HG03139 (cell line): ENCODE measurements around the gene MCTP2.

Experiments
- ATAC-seq: cut with Tn5 transposase; IDR thresholded peaks from one replicate; pipeline ENCODE4 v1.9.1; 2021; ENCODE audit not compliant: unreplicated experiment

MCTP2 gene, protein sequence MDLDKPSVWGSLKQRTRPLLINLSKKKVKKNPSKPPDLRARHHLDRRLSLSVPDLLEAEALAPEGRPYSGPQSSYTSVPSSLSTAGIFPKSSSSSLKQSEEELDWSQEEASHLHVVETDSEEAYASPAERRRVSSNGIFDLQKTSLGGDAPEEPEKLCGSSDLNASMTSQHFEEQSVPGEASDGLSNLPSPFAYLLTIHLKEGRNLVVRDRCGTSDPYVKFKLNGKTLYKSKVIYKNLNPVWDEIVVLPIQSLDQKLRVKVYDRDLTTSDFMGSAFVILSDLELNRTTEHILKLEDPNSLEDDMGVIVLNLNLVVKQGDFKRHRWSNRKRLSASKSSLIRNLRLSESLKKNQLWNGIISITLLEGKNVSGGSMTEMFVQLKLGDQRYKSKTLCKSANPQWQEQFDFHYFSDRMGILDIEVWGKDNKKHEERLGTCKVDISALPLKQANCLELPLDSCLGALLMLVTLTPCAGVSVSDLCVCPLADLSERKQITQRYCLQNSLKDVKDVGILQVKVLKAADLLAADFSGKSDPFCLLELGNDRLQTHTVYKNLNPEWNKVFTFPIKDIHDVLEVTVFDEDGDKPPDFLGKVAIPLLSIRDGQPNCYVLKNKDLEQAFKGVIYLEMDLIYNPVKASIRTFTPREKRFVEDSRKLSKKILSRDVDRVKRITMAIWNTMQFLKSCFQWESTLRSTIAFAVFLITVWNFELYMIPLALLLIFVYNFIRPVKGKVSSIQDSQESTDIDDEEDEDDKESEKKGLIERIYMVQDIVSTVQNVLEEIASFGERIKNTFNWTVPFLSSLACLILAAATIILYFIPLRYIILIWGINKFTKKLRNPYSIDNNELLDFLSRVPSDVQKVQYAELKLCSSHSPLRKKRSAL

DNA sequence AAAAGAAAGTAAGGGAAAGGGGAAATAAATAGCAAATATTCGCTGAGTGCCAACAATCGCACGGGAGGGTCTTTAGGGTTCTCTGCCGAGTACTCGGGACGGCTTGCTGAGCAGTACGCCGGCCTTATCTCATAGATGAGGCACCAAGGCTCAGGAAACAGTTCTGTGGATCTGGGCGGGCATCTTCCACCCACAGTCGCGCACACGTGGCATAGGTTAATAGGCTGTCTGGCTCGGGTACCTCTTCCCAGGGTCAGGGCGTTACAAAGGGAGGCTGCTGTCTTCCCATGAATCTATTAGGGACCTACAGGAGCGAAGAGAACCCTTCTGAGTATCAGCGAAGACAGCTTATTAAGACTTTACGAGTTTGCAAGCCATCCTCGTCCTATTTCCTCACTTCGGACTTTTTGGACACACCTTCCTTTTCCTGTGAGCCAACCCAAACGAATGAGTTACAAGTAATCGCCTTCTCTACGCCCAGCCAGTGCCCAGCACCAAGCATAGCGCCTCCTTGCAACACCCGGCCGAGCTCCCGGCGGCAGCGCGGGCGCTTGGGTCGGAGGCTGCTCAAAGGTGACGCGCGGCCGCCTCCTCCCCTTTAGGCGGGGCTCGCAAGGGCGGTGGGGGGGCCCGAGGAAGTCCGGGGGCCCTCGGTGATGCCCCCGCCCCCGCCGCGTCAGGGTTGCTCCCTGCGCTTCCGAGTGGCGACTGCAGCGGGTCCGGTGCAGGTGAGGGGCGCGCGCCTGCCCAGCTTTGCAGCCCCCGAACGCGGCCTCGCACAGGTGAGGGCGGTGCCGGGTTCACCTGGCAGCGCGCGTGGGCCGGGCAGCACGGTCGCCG, at the start of gene MCTP2:
Gene MCTP2, plus strand, starts transcription at position 679 of the 840 bp plus-strand sequence. CDS start 66,705 bp downstream, outside the sequence.
- peak; percentile 60 for ATAC-seq

DNA sequence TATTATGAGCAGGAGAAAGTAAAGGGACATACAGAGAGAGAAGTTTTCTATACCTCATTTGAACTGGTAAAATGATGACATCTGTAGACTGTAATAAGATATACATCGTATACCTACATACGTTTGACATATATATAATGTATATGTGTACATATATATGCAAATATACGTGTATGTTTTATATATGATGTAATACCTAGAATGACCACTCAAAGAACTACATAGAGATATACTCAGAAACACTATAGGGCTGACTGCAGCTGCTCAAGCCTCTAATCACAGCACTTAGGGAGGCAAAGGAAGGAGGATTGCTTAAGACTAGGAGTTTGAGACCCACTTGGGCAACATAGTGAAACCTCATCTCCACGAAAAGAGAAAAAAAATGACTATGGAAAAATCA, 48.5 kb upstream of the MCTP2 start:
- no peak for ATAC-seq

DNA sequence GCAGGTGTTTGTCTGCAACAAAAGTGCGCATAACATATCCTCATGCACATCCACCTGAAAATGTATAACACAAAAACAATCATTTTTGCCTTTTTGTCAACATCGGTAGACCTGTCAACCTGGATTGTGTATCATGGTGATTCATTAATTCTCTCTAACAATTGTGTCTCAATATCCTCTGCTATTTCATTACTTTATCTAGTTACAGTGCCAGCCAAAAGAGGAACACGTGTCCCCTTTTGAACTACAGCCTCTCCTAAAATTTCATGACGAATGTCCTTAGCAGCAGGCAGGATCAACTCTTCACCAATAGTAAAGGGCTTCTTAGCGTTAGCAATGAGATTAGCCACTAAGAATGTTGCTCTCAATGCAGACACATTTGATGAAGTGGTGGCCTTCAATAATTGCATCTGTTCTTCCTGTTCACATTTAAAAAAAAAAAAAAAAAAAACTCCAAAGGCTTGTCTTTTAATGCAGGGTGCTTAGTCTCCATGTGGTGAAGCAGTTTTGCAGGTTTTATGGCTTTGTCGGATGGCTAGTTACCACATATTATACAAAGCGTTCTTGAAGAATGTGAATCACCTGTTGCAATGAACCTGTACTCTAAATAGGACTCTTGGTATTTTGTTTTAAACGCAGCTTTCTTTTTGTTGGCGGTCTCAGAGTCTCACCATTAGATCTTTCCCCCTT, 45.7 kb upstream of the MCTP2 start:
- ATAC-seq = no peak

DNA sequence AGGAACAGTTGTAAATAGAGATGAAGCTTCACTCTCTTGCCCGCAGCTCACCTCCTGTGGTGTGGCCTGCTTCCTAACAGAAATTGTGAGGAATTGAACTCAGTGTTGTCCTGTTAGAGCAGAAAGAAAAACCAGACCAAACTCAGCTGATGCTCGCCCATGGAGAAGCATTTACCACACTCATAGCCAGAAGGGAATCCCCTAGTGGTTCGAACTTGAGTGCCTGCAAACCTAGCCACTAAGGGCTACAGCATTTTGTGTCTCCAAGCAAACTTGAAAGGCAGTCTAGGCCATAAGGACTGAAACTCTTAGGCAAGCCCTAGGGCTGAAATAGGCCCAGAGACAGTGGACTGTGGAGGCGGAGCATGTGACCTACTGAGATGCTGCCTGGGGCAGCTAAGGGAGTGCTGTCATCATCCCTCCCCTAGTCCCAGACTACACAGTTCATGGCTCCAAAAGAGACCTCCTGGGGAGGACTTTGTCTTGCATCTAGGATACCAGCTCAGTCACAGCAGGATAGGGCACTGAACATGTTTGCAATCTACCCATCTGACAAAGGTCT, 44.5 kb upstream of the MCTP2 start:
- ATAC-seq = no peak

DNA sequence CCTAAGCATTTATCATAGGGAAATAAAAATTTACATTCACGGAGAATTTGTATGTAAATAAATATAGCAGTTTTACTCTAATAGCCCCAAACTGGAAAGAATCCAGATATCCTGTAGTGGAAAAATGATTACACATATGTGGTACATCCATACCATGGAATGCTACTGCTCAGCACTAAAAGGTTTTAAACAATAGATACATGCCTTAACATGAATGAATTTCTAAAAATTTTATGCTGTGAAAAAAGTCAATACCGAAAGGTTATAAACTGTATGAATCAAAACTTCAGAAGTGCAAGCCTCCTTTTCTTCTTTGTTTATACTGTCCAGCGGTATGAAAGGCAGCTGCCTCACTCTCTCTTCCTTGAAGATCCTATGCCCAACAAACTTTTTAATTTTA, 37.5 kb upstream of the MCTP2 start:
- no peak for ATAC-seq

DNA sequence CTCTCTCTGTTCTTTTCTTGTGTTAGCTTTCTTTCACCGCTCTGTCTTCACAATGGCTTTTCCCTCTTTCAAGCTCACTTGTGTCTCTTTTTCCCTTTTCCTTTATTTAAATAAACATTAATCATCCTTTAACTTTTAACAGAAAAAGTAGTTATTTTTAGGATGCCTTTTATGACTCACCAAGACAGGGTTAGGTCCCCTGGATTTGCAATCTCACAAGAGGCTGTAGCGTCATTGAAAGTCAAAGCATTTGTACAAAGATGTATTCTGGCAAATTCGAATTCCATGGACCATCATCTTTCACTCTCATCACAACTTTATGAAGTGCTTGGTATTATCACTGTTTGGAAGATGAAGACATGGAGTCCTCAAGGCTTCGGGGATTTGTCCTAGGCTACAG, 34.8 kb upstream of the MCTP2 start:
- ATAC-seq = no peak

DNA sequence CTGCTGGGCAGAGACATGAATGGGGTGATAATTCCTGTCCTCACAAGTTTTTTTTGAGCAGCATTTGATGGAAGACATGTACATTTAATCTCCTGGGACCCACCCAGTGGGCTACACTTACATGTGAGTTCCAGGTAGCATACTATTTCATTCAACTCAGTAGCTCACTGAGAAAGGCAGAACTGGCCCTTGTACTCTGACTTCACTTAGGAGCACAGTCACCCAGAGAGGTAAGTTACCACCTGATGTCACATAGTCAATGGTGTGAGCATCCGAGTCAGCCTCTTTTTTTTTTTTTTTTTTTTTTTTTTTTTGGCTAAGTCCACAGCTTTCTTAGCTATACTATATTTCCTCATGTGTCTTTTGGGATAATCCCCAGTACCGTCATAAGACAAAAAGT, 32.7 kb upstream of the MCTP2 start:
- ATAC-seq = no peak

DNA sequence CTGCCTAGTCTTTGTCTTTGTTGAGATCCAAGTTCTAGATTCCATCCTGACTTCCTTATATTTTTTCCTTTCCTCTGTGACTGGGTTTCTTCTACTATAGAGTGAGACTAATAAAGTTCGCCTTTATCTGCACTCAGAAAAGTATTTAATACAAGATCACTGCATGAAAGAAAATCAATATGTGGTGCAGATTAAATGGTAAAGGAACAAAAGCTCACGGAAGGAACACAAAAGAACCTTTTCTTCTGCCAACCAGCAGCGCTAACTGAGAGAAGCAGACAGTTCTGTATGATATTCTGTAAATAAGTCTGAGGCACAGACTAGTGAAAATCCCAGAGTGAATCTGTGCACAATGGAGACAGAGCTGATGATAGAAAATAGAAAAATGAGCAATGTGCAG, 31.6 kb upstream of the MCTP2 start:
- ATAC-seq = no peak

DNA sequence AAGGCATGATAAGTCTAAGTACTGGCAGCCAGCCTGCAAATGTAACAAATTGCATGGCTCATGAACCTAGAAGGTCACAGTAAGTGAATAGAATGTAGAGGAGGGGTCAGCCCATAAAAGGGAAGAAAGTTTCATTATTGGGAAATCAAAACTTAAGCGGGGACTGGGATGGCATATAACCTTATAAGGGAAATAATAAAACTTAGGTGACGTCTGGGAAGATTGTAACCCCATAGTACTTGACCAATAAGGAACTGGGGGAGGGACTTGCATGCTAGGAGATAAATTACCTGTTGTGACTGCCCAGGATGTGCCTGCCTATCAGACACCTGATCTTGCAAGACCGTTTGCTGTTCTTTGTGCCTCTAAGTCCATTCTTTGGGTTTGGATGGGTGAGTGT, 28.1 kb upstream of the MCTP2 start:
- ATAC-seq = no peak

DNA sequence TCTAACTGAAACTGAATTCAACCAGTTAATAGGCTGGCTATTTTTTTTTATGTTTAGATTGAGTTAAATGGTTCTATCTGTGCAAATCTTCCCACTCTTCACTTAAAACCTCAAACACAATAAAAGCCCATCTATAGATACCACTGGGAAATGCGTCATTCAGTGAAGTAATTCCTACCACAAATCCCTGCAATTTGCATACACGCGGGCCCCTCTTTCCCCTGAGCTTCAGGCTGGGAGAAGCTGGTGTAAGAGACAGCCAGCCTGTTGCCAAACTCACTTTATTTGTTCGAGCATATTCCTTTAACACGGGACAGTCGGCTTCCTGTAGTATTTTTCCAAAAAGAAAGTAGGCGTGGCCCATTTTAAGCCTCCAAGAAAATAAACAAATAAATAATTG, 26.0 kb upstream of the MCTP2 start:
- ATAC-seq = no peak

DNA sequence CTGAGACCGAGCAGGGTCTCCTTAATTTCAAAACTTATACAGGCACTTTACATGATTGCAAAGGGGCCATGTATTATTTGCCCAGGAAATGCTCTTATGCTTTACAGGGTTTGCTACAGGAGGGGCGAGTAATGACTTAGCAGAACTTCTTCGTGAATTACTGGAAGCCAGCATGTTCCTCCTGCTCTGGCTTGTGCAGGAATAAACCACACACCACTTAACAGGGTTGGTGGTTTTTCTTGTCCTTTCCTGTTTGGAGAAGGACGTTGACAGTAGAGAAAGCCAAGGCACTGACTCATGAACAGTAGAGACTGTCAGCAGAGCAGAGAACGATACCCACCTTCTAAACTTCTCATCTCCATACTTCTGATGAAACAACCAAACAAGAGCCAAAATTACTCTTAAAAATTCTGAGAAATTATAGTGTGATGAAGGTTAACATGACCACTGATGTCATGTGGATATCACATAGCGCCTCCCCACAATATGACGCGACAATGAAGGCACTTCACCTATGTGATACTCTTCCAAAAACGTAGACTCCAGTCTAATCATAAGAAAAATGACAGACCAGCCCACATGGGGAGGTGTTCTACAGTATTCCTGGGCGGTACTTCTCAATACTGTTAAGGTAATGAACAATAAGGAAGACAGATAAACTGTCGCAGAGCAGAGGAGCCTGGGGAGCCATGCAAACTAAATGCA, 24.7 kb upstream of the MCTP2 start:
- ATAC-seq = no peak

DNA sequence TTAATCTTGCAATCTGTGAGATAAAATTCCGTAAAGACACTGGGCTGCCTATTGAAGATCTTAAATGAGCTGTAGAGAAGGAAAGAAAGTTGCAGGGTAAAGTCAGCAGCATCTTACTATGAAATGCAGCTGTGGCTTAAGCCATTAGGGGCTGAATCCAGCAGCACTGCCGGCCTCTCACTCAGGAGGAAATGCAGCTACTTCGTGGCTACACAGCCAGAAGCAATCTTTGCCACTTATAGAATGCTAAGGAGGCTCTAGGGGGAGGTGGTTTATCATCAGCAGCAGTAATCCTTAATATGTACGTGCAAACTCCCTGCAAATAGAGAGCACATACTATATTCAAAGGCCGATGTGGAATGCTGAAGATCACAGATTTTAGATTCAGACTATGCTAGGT, 19.1 kb upstream of the MCTP2 start:
- ATAC-seq = no peak

DNA sequence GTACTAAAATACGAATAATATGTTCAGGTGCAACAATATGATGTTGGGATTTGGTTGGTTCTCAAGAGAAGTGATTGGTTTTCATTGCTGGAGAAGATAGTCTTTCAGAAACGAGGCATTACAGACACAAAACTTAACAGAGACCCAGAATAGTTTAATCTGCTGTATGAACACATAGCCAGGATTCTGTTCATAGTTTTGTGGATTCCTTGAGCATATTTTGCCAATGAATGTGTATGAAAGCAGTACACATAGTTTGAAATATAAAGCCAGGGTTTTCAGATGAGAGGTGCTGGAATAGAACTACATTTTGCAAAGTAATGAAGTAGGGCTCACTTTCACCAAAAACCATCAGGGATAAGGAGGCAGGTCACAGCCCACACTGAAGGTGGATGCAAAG, 5.7 kb upstream of the MCTP2 start:
- no peak for ATAC-seq

DNA sequence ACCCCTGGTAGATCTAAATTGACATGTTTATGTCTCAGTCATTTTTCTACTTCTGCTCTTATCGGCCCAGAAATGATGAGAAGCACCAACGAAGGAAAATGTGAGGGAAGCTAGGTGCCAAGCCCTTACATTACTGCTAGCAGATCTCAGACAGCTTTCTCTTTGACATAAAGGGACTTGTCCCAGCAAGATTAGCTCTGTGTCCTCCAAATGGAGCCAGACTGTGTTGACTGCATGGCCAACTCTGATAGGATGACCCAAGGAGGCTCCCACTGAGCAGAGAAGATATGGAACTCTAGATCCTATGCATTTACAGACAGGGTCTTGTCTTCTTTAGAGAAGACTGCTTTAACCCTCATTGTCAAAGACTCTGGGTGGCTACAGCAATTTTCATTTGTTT, 2.8 kb upstream of the MCTP2 start:
- ATAC-seq = no peak

DNA sequence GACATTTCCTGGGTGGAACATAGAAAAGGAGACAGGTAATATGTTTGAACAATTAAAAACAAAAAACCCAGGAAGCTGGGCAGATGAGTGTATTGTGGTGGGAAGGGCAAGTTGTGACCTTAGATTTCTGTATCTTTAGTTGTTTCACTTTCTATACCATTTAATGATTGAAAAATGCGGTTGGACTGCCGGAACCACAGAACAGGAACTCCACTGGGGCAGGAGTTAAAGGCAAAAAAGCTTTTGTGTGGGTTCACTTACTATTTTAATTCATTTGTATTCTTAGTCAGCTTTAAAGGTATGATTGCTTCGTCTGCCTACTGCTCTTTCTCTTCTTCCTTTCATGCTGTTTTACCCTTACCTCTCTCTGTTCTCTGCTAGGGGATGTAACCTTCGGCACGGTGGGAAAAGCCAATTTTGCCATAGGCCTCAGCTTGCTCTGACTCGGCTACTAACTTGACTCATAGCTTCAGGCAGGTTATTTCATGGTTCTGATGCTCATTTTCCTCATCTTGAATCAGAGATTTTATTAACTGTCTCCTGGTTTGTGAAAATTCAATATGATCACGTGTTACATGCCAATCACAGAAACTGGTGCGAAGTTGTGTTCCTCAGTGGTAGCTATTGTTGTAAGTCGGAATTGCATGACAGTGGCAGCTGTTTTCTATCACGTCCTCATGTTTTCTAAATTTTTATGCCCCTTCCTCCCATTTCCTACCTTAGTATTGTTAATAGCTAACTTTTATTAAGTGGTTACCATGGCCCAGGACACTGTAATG, 1.6 kb upstream of the MCTP2 start:
- peak; percentile 53 for ATAC-seq

DNA sequence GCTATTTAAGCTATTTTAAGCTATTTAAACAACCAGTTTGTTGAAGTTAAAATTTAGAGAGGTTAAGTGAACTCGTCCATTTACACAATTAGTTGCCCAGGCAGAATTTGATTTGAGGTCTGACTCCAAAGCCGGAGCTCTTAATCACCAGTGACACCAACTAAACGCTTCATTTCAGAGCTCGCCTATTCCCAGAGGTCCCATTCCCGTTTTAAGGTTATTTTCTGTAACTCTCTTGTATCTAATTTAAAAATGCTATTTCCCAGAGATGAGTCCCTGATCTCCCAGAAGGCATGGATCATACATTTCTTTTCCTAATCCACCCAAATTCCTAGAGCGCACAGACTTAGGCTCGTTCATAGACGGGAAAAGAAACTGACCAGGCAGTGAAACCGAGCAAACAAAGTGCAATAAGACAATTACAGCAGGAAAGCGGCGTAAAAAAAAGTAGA, 904 bp upstream of the MCTP2 start:
- ATAC-seq = no peak

DNA sequence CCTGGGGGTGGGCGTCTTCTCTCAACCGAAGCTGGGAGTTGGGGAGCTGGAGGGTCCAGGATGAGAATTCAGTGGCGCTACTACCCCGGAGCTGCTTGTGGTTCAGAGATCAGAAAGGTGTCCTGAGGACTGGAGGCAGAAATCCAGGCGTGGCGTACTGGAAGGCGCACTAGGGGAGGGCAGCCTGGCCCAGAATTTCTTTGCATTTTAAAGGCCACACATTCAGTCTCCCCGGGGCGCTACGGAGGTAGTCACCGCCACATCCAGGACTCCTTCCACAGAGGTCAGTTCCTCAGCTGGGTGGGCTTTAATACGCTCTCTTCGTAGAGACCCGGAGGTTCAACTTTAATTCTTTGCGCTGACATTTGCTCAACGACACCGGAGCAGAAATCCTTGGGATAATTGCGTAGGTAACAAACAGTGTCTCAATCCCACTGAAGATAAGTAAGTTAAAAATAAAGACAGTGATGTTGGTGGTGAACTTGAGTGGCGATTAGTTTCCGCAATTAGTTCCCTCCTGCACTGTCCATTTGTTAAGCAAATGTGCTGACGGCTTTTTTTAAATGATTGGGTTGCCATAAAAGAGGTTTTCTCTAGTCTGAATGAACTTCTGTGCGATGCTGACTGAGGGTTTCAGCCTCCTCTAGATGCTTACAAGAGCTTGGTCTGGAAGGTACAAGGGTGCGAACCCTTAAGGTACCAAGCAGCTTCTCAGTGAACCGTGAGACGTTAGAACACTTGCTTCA, 535 bp downstream of the MCTP2 start:
- ATAC-seq = peak; percentile 7

DNA sequence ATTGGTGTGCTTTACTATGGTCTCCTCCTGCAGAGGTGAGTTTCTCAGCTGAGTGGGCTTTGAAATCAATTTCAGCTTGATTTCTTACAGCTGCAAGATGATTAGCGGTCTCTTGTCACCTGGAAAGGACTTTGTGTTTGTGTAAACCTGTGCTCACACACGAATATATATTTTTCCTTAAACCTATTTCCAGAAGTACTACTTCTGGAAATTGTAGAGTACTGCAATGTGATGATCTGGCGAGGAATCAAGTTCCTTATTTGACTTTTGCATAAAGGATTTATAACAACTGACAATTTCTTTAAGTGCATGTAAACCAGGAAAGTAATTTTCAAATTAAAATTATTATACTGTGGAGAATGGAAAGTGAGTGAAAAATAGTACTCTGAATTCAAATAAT, 2.1 kb downstream of the MCTP2 start:
- ATAC-seq = no peak
